C4-2B (cell line): Measurements from ENCODE around the gene HS3ST4.

ENCODE experiments used
- ZFX ChIP-seq: fragments of 450-650 bp; IDR thresholded peaks from 2 replicates; pipeline ENCODE4 v1.6.1; 2017
- TF ChIP-seq, protein P1 (sequence below): fragments of 450-650 bp; conservative IDR thresholded peaks from 2 replicates; pipeline ENCODE4 v1.5.1; 2017; ENCODE audit warnings: mild to moderate bottlenecking

DNA sequence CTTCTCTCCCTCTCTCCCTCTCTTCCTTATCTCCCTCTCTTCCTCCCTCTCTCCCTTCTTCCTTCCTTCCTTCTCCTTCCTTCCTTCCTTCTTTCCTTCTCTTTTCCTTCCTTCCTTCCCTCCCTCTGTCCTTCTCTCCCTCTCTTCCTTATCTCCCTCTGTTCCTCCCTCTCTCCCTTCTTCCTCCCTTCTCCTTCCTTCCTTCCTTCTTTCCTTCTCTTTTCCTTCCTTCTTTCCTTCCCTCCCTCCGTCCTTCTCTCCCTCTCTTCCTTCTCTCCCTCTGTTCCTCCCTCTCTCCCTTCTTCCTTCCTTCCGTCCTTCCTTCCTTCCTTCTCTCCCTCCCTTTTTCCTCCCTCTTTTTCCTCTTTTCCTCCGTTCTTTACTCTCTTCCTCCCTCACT is 38.6 kb downstream of the HS3ST4 start:
- TF ChIP-seq, protein P1, sequence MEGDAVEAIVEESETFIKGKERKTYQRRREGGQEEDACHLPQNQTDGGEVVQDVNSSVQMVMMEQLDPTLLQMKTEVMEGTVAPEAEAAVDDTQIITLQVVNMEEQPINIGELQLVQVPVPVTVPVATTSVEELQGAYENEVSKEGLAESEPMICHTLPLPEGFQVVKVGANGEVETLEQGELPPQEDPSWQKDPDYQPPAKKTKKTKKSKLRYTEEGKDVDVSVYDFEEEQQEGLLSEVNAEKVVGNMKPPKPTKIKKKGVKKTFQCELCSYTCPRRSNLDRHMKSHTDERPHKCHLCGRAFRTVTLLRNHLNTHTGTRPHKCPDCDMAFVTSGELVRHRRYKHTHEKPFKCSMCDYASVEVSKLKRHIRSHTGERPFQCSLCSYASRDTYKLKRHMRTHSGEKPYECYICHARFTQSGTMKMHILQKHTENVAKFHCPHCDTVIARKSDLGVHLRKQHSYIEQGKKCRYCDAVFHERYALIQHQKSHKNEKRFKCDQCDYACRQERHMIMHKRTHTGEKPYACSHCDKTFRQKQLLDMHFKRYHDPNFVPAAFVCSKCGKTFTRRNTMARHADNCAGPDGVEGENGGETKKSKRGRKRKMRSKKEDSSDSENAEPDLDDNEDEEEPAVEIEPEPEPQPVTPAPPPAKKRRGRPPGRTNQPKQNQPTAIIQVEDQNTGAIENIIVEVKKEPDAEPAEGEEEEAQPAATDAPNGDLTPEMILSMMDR: no peak
- TF ChIP-seq ZFX: no peak
